HT1080 (cell line): ENCODE data around the gene SORBS1. TPM values are rescaled to one million over a fixed set of nuclear protein-coding genes. Genes with fewer than 3 reads are reported as not detected.
A peak's percentile ranks its signal among the peaks of the same experiment; 100 is the strongest.

ENCODE experiments used
- DNase-seq: peaks from one replicate; pipeline ENCODE4 v3.0.0-alpha.2; 2015; ENCODE audit warnings: low read depth
- total RNA-seq: library from RNA; depleted of rRNA; stranded (reverse); fragments of >200 nt; shearing (Covaris generic); gene quantifications from 2 replicates; pipeline ENCODE4 v1.2.3, GENCODE V29; 2014

SORBS1 gene
- total RNA-seq, 1 experiment from 2014 or later, result 0.76 TPM

- DNase-seq, result no peak
Measured at GRCh38 chr10:95326396-95326795, 234.8 kb downstream of the SORBS1 start.

- DNase-seq, result no peak
Measured at GRCh38 chr10:95325863-95326262, 235.3 kb downstream of the SORBS1 start.

- DNase-seq, result no peak
Measured at GRCh38 chr10:95324436-95325268, 236.5 kb downstream of the SORBS1 start.

GRCh38 chr10:95321554-95322301 lies 239.4 kb downstream of the SORBS1 start:
- DNase-seq, result no peak

GRCh38 chr10:95319239-95319638 lies 241.9 kb downstream of the SORBS1 start:
- DNase-seq, result no peak

- DNase-seq, result no peak
Measured at GRCh38 chr10:95315509-95315908, 245.7 kb downstream of the SORBS1 start.

GRCh38 chr10:95314192-95314918 lies 246.8 kb downstream of the SORBS1 start:
- no peak for DNase-seq

- no peak for DNase-seq
Measured at GRCh38 chr10:95312986-95313495, 248.1 kb downstream of the SORBS1 start.

GRCh38 chr10:95312257-95312656 lies 248.9 kb downstream of the SORBS1 start:
- no peak for DNase-seq

- no peak for DNase-seq
Measured at GRCh38 chr10:95309958-95310357, 251.2 kb downstream of the SORBS1 start.

GRCh38 chr10:95308389-95309302 lies 252.5 kb downstream of the SORBS1 start:
- peak; percentile 98 for DNase-seq

GRCh38 chr10:95306851-95307250 lies 254.3 kb downstream of the SORBS1 start:
- no peak for DNase-seq

- DNase-seq, result no peak
Measured at GRCh38 chr10:95306318-95306650, 254.9 kb downstream of the SORBS1 start.

- no peak for DNase-seq
Measured at GRCh38 chr10:95305606-95306317, 255.4 kb downstream of the SORBS1 start.

GRCh38 chr10:95304976-95305375 lies 256.2 kb downstream of the SORBS1 start:
- DNase-seq, result no peak

- DNase-seq, result no peak
Measured at GRCh38 chr10:95304463-95304862, 256.7 kb downstream of the SORBS1 start.

- no peak for DNase-seq
Measured at GRCh38 chr10:95303950-95304349, 257.2 kb downstream of the SORBS1 start.

- peak; percentile 40 for DNase-seq
Measured at GRCh38 chr10:95303535-95303934, 257.6 kb downstream of the SORBS1 start.

- no peak for DNase-seq
Measured at GRCh38 chr10:95300022-95300539, 261.1 kb downstream of the SORBS1 start.

- no peak for DNase-seq
Measured at GRCh38 chr10:95297402-95297801, 263.8 kb downstream of the SORBS1 start.
